IPS-15b (cell line): Measurements from ENCODE around the gene CTTNBP2NL.

Source experiments
- H3K27me3 ChIP-seq: one replicate; pipeline ENCODE4 v1.6.1; 2013; ENCODE audit warnings: low read length; ENCODE audit not compliant: control insufficient read depth, insufficient read depth
- H3K36me3 ChIP-seq: one replicate; pipeline ENCODE4 v1.6.1; 2013; ENCODE audit warnings: low read length; ENCODE audit not compliant: control insufficient read depth, insufficient read depth
- H3K4me1 ChIP-seq: one replicate; pipeline ENCODE4 v1.6.1; 2013; ENCODE audit warnings: mild to moderate bottlenecking, low read length; ENCODE audit not compliant: control insufficient read depth, insufficient read depth
- H3K4me3 ChIP-seq: one replicate; pipeline ENCODE4 v1.5.1; 2013; ENCODE audit warnings: low read depth, low read length
- H3K9ac ChIP-seq: one replicate; pipeline ENCODE4 v1.6.1; 2013; ENCODE audit warnings: low read depth, mild to moderate bottlenecking, low read length
- H3K9me3 ChIP-seq: one replicate; pipeline ENCODE4 v1.6.1; 2013; ENCODE audit warnings: mild to moderate bottlenecking, low read length; ENCODE audit not compliant: control insufficient read depth, insufficient read depth

The CTTNBP2NL gene

DNA sequence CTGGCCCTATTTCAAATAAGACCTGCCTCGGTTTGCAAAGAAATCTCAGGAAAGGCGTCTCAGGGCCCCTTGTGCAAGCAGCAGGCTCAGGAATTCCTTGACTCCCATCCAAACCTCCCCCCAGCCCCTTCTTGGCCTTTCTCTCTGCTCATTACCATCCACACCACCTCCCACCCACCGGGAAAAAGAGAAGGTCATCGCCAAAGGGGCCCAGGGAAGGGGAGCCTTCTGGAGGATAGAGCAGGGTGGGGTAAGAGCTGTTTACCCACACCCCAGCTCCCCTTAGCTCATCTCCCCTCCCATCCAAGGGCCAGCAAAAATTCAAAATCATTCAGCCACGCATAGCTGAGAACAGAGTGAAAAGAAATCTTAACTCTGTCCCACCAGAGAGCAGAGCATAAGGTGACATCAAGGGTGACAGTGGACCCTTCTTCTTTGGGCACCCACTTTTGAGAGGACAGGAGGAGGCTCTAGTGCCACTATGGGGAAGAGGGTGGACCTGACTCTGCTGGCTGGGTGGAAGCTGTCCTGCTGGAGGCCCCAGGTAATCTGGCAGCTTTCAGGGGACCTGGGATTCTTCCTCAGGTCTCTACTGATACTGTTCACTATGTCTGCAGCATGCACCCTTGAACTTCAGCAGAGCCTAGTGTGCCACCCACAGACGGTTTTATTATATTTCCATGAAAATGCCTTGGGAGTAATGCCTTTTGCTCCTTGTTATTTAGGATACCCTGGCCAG, 108.8 kb downstream of the CTTNBP2NL start:
- Histone ChIP-seq H3K9ac (no peak overlapping the region), H3K27me3 (peaks cover 93% of the 10 kb centered on the region), H3K4me1 (peaks cover 9% of the 10 kb centered on the region), H3K9me3 (no peaks in the 10 kb centered on the region), H3K36me3 (no peaks in the 10 kb centered on the region), H3K4me3 (no peak overlapping the region)

DNA sequence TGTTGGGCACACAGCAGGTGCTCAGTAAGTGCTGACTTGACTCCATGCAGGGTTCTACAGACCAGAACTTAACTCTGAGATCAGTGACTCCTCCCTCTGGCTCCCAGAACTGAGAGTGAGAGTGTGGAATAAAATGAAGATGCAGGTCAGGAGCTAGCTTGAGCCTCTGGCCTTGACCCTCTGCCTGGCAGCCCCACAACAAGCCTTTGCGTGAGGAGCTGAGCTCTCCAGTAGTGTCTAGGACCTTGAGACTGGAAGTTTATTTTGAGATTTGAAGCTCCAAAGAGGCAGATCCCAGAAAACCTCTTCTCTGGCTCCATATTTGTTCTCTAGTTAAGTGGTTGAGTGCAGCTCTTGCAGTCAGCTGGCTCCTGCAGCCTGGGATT, 109.4 kb downstream of the CTTNBP2NL start:
- H3K4me3 ChIP-seq, result no peak overlapping the region
- H3K36me3 ChIP-seq, result no peaks in the 10 kb centered on the region
- peaks cover 93% of the 10 kb centered on the region for H3K27me3 ChIP-seq
- peaks cover 13% of the 10 kb centered on the region for H3K4me1 ChIP-seq
- no peaks in the 10 kb centered on the region for H3K9me3 ChIP-seq
- no peak overlapping the region for H3K9ac ChIP-seq

DNA sequence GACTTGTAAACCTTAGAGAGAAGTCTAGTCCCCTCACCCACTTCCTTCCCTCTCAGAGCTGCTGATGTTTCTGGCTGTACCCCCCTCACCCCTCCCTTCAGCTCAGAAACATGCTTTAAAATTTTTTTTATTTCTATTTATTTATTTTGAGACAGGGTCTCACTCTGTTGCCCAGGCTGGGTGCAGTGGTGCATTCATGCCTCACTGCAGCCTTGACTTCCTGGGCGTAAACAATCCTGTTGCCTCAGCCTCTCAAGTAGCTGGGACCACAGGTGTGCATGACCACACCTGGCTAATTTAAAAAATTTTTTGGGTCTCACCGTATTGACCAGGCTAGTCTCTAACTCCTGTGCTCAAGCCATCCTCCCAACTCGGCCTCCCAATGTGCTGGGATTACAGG, 109.9 kb downstream of the CTTNBP2NL start:
- H3K9me3 ChIP-seq, result no peaks in the 10 kb centered on the region
- no peak overlapping the region for H3K4me3 ChIP-seq
- H3K4me1 ChIP-seq, result peaks cover 13% of the 10 kb centered on the region
- peaks cover 93% of the 10 kb centered on the region for H3K27me3 ChIP-seq
- no peaks in the 10 kb centered on the region for H3K36me3 ChIP-seq
- H3K9ac ChIP-seq, result no peak overlapping the region

DNA sequence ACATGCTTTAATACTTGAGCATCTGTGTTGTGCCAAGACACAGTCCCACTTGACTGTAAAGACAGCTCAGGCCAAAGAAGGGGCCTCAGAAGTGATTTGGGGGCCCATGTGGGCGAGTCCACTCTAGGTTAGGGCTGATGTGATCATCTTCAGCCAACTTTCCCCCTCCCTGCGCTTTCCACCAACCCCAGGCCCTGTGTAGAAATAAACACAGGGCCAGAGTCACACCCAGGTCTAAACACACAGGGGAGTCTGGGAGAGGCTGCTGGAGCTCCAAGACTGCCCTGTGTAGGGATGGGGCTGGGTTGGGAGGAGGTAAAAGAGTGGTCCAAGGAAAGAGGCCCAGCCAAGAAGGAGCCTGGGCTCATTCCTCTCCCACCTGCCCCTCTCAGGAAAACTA, 110.3 kb downstream of the CTTNBP2NL start:
- Histone ChIP-seq H3K36me3 (no peaks in the 10 kb centered on the region), H3K9me3 (no peaks in the 10 kb centered on the region), H3K27me3 (peaks cover 93% of the 10 kb centered on the region), H3K9ac (no peak overlapping the region), H3K4me1 (peaks cover 13% of the 10 kb centered on the region), H3K4me3 (no peak overlapping the region)

DNA sequence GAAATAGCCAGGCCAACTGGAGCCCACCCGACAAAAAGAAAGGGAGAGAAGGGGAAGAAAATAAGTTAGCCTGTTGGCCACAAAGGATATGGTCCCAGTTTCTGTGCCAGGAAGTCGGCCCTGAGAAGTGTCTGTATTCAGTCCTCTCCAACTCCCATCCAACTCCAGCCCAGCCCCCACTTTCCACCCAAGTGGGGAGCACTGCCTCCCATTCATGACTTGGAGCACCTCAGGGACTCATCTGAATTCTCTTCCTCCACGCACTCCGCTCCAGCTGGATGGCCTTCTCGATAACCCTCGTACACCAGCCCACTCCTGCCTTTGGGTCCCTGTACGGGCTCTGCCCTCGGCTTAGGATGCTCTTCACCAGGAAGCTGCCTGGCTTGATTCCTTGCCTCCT, 110.7 kb downstream of the CTTNBP2NL start:
- H3K27me3 ChIP-seq, result peaks cover 93% of the 10 kb centered on the region
- H3K36me3 ChIP-seq, result no peaks in the 10 kb centered on the region
- H3K9ac ChIP-seq, result no peak overlapping the region
- H3K9me3 ChIP-seq, result no peaks in the 10 kb centered on the region
- peaks cover 13% of the 10 kb centered on the region for H3K4me1 ChIP-seq
- peak overlapping the region; percentile 93 for H3K4me3 ChIP-seq

DNA sequence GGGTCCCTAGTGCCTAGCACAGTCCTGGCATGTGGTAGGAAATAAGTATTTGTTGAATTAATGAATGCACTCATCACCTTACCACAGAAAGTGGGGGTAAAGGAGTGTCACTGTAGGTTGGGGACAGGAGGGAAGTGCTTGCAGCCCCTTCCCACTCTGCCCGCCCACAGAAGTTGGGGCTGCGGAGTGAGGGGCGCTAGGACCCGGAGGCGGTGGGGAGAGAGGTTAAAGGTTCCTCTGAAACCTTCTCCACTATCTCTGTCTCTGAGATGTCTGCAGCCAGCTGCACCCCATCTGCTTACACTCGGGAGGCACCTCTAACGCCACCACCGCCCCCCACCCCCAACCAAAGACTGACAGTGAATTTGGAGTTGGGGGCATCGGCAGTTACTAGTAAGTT, 111.3 kb downstream of the CTTNBP2NL start:
- H3K9me3 ChIP-seq, result no peaks in the 10 kb centered on the region
- no peaks in the 10 kb centered on the region for H3K36me3 ChIP-seq
- H3K9ac ChIP-seq, result no peak overlapping the region
- H3K27me3 ChIP-seq, result peaks cover 93% of the 10 kb centered on the region
- peaks cover 13% of the 10 kb centered on the region for H3K4me1 ChIP-seq
- H3K4me3 ChIP-seq, result peak overlapping the region; percentile 93

DNA sequence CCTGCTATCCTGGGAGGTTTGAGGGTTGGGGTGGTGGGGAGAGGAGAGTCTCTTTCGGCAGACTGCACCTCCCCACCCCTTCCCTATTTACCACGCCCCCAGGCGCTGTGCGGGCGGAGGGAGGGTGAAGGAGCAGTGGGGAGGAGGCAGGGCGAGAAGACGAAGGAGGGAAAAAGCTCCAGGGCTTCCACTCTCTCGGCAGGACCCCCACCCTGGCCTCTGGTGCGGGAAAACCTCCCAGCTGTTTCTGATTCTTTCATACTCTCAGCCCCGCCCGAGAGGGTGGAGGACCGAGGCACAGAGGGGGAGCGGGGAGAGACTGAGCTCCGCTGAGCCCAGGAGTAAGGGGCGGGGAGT, 111.9 kb downstream of the CTTNBP2NL start:
- Histone ChIP-seq H3K4me1 (peaks cover 9% of the 10 kb centered on the region), H3K9ac (no peak overlapping the region), H3K9me3 (no peaks in the 10 kb centered on the region), H3K36me3 (no peaks in the 10 kb centered on the region), H3K27me3 (peaks cover 93% of the 10 kb centered on the region), H3K4me3 (peak overlapping the region; percentile 93)

DNA sequence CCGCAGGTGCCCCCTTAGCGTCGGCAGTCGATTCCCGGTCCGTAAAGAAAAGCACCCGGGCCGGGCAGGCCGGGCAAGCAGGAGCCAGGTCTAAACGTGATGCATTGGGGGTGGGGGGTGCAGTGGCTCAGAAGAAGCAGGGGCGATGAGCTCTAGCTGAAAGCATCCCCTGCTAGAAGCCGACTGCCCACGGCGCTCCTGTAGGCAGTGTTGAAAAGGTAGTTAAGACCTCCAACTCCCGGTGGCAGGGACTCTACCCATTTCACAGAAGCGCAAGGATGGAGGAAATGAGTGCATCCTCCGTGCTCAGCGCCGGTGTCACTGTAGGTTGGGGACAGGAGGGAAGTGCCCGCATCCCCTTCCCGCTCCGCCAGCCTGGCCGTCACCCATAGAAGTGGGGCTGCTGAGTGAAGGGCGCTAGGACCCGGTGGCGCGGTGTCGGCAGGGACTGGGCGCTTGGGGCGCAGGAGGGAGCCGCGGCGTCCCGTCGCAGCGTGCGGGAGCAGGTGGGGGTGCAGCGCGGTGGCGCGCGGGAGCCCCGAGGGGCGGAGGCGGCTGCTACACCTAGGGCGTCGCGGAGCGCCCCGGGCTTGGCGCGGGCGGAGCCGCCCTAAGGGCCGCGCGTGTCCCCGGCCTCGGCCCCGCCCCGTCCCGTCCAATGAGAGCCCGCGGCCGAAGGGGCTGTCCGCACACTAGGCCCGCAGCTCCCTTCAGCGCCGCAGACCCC, 112.4 kb downstream of the CTTNBP2NL start, which contains the start of gene WNT2B:
TSS of gene WNT2B (plus strand) at position 688 of the 727 bp plus-strand sequence. CDS start 298 bp downstream, outside the sequence.
- Histone ChIP-seq H3K36me3 (no peaks in the 10 kb centered on the region), H3K27me3 (peaks cover 91% of the 10 kb centered on the region), H3K9me3 (no peaks in the 10 kb centered on the region), H3K9ac (no peak within 1 kb of the TSS), H3K4me3 (peak within 1 kb of the TSS; percentile 93), H3K4me1 (peaks cover 9% of the 10 kb centered on the region)

DNA sequence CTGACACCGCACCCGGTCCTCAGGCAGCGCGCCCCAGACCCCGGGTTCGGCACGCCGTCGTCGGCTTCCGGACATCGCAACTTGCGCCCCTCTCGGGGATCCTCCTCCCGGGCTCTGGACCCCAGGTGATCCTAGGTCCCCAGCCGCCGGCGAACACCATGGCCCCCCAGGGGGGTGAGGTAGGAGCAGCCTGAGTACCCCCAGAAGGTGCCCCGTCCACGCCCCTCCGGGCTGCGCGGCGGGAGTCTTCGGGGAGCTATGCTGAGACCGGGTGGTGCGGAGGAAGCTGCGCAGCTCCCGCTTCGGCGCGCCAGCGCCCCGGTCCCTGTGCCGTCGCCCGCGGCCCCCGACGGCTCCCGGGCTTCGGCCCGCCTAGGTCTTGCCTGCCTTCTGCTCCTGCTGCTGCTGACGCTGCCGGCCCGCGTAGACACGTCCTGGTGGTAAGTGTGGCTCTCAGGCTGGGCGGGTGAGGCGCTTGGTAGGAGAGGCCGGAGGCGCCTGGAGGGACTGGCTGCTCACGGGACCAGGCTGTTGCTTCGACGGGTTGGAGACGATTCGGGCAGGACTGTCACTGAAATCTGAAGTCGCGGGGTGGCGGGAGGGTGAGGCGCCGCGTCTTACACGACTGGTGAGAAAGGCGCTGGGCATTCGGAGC, 113.1 kb downstream of the CTTNBP2NL start:
- Histone ChIP-seq H3K27me3 (peaks cover 87% of the 10 kb centered on the region), H3K4me1 (peaks cover 9% of the 10 kb centered on the region), H3K4me3 (peak overlapping the region; percentile 93), H3K9ac (no peak overlapping the region), H3K9me3 (no peaks in the 10 kb centered on the region), H3K36me3 (no peaks in the 10 kb centered on the region)

DNA sequence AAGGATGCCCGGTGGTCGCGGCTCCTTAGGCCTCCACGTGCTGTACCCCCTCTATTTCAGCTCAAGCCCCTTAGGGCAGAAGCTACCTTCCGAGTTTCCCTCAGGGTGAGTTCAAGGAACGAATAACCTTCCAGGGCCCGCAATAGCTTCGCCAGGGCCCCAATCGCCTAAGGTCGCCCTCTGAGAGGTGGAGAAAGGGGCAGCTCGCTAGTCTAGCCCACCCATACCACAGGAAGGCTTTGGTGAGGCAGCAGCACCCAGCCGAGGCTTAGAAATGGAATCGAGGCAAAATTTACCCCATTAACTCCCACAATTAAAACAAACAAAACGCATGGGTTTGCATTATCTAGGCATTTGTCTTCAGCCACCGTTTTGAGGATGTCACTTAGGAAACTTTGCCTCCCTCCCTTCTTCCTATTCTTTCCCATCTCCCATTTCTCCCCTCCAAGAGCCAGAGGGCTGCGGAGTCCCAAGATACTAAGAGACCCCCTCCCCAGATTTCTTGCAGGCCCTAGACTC, 113.7 kb downstream of the CTTNBP2NL start:
- no peaks in the 10 kb centered on the region for H3K36me3 ChIP-seq
- peaks cover 81% of the 10 kb centered on the region for H3K27me3 ChIP-seq
- no peaks in the 10 kb centered on the region for H3K9me3 ChIP-seq
- no peak overlapping the region for H3K9ac ChIP-seq
- H3K4me1 ChIP-seq, result peaks cover 9% of the 10 kb centered on the region
- H3K4me3 ChIP-seq, result peak overlapping the region; percentile 93

DNA sequence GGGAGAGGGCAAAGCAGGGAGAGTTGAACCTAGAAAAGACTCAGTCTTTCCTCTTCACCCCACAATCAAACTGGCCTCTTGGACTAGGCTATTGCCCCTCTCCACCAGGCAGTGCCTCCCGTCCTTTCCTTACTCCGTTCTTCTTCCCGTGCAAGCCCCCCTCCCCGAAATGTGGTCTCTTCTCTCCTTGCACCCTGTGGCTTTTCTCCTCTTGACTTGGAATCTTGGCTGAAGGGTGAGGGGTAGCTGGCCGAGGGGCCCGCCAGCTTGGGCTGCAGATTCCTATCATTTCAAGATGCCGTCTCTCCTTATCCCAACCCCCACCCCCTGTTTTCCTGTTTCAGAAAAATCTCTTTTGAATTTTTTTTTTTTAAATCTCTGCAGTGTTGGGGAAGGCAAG, 114.3 kb downstream of the CTTNBP2NL start:
- no peaks in the 10 kb centered on the region for H3K36me3 ChIP-seq
- no peak overlapping the region for H3K9ac ChIP-seq
- peaks cover 9% of the 10 kb centered on the region for H3K4me1 ChIP-seq
- peak overlapping the region; percentile 93 for H3K4me3 ChIP-seq
- no peaks in the 10 kb centered on the region for H3K9me3 ChIP-seq
- peaks cover 75% of the 10 kb centered on the region for H3K27me3 ChIP-seq
